ENCODE data around the gene AP4B1.

AP4B1 gene

DNA sequence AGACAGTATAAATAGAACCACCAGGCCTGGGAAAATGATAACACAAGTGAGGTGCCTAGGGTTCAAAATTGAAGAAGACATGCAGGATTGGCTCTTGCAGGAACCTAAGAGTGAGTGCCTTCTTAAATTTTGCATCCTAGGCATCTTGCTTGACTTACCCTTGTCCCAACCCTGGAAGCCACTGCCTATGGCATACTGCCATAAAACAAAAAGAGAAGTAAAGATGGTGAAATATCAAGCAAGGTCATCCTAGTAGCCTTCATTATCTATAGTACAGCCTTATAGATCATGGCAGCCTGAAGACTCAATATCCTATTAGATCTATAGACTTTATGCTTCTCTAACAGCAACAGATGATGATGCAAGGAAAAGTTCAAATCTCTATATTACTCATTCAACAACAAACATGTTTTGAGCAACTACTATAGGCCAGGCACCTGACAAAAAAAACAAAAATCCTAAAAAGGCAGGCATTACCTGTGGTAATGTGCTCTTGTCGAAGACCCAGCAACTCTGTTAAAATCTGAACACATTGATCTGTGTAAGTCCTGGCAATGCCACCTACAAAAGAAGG, 6.3 kb downstream of the AP4B1 start:
- TF ChIP-seq ZC3H10 (CRISPR knock-in tag; IDR thresholded peaks at IDR 0.05) (no peak), ZNF8 (CRISPR knock-in tag; IDR thresholded peaks at IDR 0.05) (no peak), CSDC2 (CRISPR knock-in tag; IDR thresholded peaks at IDR 0.05) (no peak), ZFP30 (CRISPR knock-in tag; IDR thresholded peaks at IDR 0.05) (no peak), ESRRG (CRISPR knock-in tag; IDR thresholded peaks at IDR 0.05) (no peak)
- TF ChIP-seq, protein P1, sequence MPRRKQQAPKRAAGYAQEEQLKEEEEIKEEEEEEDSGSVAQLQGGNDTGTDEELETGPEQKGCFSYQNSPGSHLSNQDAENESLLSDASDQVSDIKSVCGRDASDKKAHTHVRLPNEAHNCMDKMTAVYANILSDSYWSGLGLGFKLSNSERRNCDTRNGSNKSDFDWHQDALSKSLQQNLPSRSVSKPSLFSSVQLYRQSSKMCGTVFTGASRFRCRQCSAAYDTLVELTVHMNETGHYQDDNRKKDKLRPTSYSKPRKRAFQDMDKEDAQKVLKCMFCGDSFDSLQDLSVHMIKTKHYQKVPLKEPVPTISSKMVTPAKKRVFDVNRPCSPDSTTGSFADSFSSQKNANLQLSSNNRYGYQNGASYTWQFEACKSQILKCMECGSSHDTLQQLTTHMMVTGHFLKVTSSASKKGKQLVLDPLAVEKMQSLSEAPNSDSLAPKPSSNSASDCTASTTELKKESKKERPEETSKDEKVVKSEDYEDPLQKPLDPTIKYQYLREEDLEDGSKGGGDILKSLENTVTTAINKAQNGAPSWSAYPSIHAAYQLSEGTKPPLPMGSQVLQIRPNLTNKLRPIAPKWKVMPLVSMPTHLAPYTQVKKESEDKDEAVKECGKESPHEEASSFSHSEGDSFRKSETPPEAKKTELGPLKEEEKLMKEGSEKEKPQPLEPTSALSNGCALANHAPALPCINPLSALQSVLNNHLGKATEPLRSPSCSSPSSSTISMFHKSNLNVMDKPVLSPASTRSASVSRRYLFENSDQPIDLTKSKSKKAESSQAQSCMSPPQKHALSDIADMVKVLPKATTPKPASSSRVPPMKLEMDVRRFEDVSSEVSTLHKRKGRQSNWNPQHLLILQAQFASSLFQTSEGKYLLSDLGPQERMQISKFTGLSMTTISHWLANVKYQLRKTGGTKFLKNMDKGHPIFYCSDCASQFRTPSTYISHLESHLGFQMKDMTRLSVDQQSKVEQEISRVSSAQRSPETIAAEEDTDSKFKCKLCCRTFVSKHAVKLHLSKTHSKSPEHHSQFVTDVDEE (CRISPR knock-in tag; IDR thresholded peaks at IDR 0.05) = no peak
- ATAC-seq = no peak

DNA sequence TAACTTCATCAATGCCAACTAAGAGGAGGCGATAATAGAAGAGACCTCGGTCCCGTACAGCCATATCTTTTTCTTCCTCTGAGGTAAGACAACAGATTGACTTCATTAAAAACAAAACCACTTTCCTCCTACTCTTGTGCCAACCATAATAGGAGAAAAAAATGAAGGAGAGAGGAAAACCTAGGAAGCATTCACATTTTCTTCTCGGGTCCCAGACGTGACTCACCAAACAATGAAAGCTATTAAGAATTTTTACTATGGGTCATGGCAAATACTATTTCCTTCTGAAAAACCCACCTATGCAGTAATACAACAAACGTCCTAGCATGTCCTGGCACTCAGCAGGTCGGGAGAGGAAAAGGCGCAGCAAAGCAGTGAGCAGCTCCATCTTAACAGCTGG, 8.6 kb downstream of the AP4B1 start:
- ATAC-seq = no peak
- no peak for TF ChIP-seq RARB (CRISPR knock-in tag; IDR thresholded peaks at IDR 0.05)
- no peak for TF ChIP-seq POU6F1 (CRISPR knock-in tag; IDR thresholded peaks at IDR 0.05; ENCODE audit: borderline replicate concordance, low read depth)
- TF ChIP-seq, protein P1 (CRISPR knock-in tag; IDR thresholded peaks at IDR 0.05) = no peak
- TF ChIP-seq OSR1 (CRISPR knock-in tag; IDR thresholded peaks at IDR 0.05) = no peak
- TF ChIP-seq BACH2 (CRISPR knock-in tag; IDR thresholded peaks at IDR 0.05; ENCODE audit: borderline replicate concordance) = no peak
- TF ChIP-seq, protein P2, sequence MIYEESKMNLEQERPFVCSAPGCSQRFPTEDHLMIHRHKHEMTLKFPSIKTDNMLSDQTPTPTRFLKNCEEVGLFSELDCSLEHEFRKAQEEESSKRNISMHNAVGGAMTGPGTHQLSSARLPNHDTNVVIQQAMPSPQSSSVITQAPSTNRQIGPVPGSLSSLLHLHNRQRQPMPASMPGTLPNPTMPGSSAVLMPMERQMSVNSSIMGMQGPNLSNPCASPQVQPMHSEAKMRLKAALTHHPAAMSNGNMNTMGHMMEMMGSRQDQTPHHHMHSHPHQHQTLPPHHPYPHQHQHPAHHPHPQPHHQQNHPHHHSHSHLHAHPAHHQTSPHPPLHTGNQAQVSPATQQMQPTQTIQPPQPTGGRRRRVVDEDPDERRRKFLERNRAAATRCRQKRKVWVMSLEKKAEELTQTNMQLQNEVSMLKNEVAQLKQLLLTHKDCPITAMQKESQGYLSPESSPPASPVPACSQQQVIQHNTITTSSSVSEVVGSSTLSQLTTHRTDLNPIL (CRISPR knock-in tag; IDR thresholded peaks at IDR 0.05; ENCODE audit: low read depth) = no peak
- no peak for TF ChIP-seq CSDC2 (CRISPR knock-in tag; IDR thresholded peaks at IDR 0.05)
- no peak for TF ChIP-seq ZFP3 (CRISPR knock-in tag; IDR thresholded peaks at IDR 0.05)
- TF ChIP-seq ZNF70 (CRISPR knock-in tag; IDR thresholded peaks at IDR 0.05) = no peak
- TF ChIP-seq ARNTL (CRISPR knock-in tag; IDR thresholded peaks at IDR 0.05; ENCODE audit: borderline replicate concordance, low read depth) = no peak
- TF ChIP-seq SNAI2 (CRISPR knock-in tag; IDR thresholded peaks at IDR 0.05) = no peak
- no peak for TF ChIP-seq ZFP30 (CRISPR knock-in tag; IDR thresholded peaks at IDR 0.05)

GRCh38 chr1:113895098-113895497, 9.5 kb downstream of the AP4B1 start:
- TF ChIP-seq PPARA (CRISPR knock-in tag; IDR thresholded peaks at IDR 0.05; ENCODE audit: borderline replicate concordance) (no peak), GLIS3 (CRISPR knock-in tag; IDR thresholded peaks at IDR 0.05) (no peak), PATZ1 (CRISPR knock-in tag; IDR thresholded peaks at IDR 0.05; ENCODE audit: borderline replicate concordance) (no peak), TOX (CRISPR knock-in tag; IDR thresholded peaks at IDR 0.05; ENCODE audit: borderline replicate concordance) (no peak), ZFP3 (CRISPR knock-in tag; IDR thresholded peaks at IDR 0.05) (no peak)
- TF ChIP-seq, protein P1 (CRISPR knock-in tag; IDR thresholded peaks at IDR 0.05) = no peak
- TF ChIP-seq, protein P3, sequence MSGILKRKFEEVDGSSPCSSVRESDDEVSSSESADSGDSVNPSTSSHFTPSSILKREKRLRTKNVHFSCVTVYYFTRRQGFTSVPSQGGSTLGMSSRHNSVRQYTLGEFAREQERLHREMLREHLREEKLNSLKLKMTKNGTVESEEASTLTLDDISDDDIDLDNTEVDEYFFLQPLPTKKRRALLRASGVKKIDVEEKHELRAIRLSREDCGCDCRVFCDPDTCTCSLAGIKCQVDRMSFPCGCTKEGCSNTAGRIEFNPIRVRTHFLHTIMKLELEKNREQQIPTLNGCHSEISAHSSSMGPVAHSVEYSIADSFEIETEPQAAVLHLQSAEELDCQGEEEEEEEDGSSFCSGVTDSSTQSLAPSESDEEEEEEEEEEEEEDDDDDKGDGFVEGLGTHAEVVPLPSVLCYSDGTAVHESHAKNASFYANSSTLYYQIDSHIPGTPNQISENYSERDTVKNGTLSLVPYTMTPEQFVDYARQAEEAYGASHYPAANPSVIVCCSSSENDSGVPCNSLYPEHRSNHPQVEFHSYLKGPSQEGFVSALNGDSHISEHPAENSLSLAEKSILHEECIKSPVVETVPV (CRISPR knock-in tag; IDR thresholded peaks at IDR 0.05) = no peak
- TF ChIP-seq, protein P2 (CRISPR knock-in tag; IDR thresholded peaks at IDR 0.05; ENCODE audit: low read depth) = no peak
- ATAC-seq = no peak

Measured in SK-N-SH treated with all-trans-retinoic acid at 6 μM for 48 hours (cell line).